ENCODE measurements around the gene PGBD5. TPM values are rescaled to one million over a fixed set of nuclear protein-coding genes. Genes with fewer than 3 reads are reported as not detected.

The PGBD5 gene
- total and polyA plus RNA-seq, 9 of the 15 experiments (the other 6 are each of a cell fraction or from before 2014, with no cell fraction given), result under 0.01 to 0.40 (median 0.10) TPM; not detected in 3

GRCh38 chr1:230310381-230311163, 115.6 kb downstream of the PGBD5 start:
- peak; percentile 99 for FAIRE-seq
- POLR2A ChIA-PET, result interaction anchor here (0.6 kb wide), 1 partner anchor 698 kb away, joined by 3 read pairs; no protein-coding TSS in a partner anchor
- CTCF ChIA-PET (ENCODE audit: low intra/inter-chr PET ratio), result interaction anchor here (0.5 to 2.4 kb wide), 10 partner anchors 15 to 1052 kb away, joined by 3 to 14 read pairs (median 4); no protein-coding TSS in a partner anchor
- TF ChIP-seq, protein P1, sequence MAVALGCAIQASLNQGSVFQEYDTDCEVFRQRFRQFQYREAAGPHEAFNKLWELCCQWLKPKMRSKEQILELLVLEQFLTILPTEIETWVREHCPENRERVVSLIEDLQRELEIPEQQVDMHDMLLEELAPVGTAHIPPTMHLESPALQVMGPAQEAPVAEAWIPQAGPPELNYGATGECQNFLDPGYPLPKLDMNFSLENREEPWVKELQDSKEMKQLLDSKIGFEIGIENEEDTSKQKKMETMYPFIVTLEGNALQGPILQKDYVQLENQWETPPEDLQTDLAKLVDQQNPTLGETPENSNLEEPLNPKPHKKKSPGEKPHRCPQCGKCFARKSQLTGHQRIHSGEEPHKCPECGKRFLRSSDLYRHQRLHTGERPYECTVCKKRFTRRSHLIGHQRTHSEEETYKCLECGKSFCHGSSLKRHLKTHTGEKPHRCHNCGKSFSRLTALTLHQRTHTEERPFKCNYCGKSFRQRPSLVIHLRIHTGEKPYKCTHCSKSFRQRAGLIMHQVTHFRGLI (CRISPR knock-in tag; IDR thresholded peaks at IDR 0.05), result no peak
- peak; percentile 85 for TF ChIP-seq CC2D1A (IDR thresholded peaks at IDR 0.05)
- TF ChIP-seq, protein P2, sequence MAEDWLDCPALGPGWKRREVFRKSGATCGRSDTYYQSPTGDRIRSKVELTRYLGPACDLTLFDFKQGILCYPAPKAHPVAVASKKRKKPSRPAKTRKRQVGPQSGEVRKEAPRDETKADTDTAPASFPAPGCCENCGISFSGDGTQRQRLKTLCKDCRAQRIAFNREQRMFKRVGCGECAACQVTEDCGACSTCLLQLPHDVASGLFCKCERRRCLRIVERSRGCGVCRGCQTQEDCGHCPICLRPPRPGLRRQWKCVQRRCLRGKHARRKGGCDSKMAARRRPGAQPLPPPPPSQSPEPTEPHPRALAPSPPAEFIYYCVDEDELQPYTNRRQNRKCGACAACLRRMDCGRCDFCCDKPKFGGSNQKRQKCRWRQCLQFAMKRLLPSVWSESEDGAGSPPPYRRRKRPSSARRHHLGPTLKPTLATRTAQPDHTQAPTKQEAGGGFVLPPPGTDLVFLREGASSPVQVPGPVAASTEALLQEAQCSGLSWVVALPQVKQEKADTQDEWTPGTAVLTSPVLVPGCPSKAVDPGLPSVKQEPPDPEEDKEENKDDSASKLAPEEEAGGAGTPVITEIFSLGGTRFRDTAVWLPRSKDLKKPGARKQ (CRISPR knock-in tag; IDR thresholded peaks at IDR 0.05), result peak; percentile 84; the same call in 1 of the 2 replicates
- TF ChIP-seq RREB1 (CRISPR knock-in tag; IDR thresholded peaks at IDR 0.05), result 0 out of 2 replicates have a peak, but pooled peaks have one; percentile 53

More at GRCh38 chr1:230310381-230311163, 115.6 kb downstream of the PGBD5 start:
- Histone ChIP-seq H3K27ac (ENCODE audit: extremely low read depth, low read depth, low read length) (no peak overlapping the region), H3K4me3 (no peak overlapping the region), H3K4me1 (replicated peaks in 1 of 2; ENCODE audit: control insufficient read depth in 2 of 2, insufficient read depth in 2 of 2, low read length in 2 of 2) (no peaks in the 10 kb centered on the region), H4K20me1 (replicated peaks; ENCODE audit: control insufficient read depth, insufficient read depth, low read length) (no peaks in the 10 kb centered on the region), H2AFZ (ENCODE audit: low read depth, low read length) (0 out of 2 replicates have a peak overlapping the region, but pooled peaks have one; percentile 18), H3K79me2 (ENCODE audit: control insufficient read depth, insufficient read depth, low read length) (no peaks in the 10 kb centered on the region), H3K4me2 (ENCODE audit: insufficient read depth, low read length) (peak overlapping the region; percentile 22; the same call in 1 of the 2 replicates), H3K9me3 (replicated peaks; ENCODE audit: control insufficient read depth, insufficient read depth, low read depth, low read length) (no peaks in the 10 kb centered on the region), H3K36me3 (ENCODE audit: control insufficient read depth, insufficient read depth, low read length) (no peaks in the 10 kb centered on the region), H3K9ac (ENCODE audit: insufficient read depth in 1 of 2, low read depth in 2 of 2, low read length in 2 of 2) (no peak overlapping the region), H3K9me1 (ENCODE audit: control insufficient read depth, insufficient read depth, low read length) (no peaks in the 10 kb centered on the region), H3K27me3 (ENCODE audit: control insufficient read depth in 2 of 2, insufficient read depth in 2 of 2, low read length in 2 of 2) (peaks cover 30 to 49% of the 10 kb centered on the region in 2 experiments)
- no TSS peak for BruUV-seq (replicated peaks)
- 11% methylated on average over 14 of the region's 14 CpGs for WGBS (ENCODE audit: insufficient coverage, low coverage, missing lambda C conversion rate)
- peak; percentile 95 for ATAC-seq
- DNase-seq (ENCODE audit: extremely low read depth in 1 of 4, low spot score in 3 of 4), result peak; percentile 88 to 92 (median 90)
- in situ Hi-C loops (cut with MboI), result loop anchor here (25.0 kb wide), 1 partner anchor 598 kb away; no protein-coding TSS in a partner anchor
- intact Hi-C loops (cut with micrococcal nuclease), result loop anchor here (1.0 to 2.0 kb wide), 3 partner anchors 595 to 1052 kb away; no protein-coding TSS in a partner anchor

Data from K562 (cell line).